ENCODE data around the gene MMP14. TPM values are rescaled to one million over a fixed set of nuclear protein-coding genes. Genes with fewer than 3 reads are reported as not detected.

Gene MMP14
- total and polyA plus RNA-seq, 9 of the 15 experiments (the other 6 are each of a cell fraction or from before 2014, with no cell fraction given), result 0.36 to 5.8 (median 1.3) TPM; not detected in 2

- TF ChIP-seq ZNF592 (IDR thresholded peaks at IDR 0.05) (peak; percentile 89), ZBTB49 (CRISPR knock-in tag; IDR thresholded peaks at IDR 0.05; ENCODE audit: borderline replicate concordance) (no peak), IRF2 (CRISPR knock-in tag; IDR thresholded peaks at IDR 0.05) (no peak), FOSL1 (tag; conservative IDR thresholded peaks at IDR 0.05) (no peak), RFX5 (IDR thresholded peaks at IDR 0.05; ENCODE audit: low read depth, low read length) (no peak), ZNF311 (CRISPR knock-in tag; IDR thresholded peaks at IDR 0.05) (no peak), ARID1B (IDR thresholded peaks at IDR 0.05) (peak; percentile 94), FOXM1 (IDR thresholded peaks at IDR 0.05; ENCODE audit: low read depth) (peak; percentile 78; the same call in 1 of the 2 replicates), FOXM1 (CRISPR knock-in tag; IDR thresholded peaks at IDR 0.05; ENCODE audit: low read depth) (no peak), ZNF583 (CRISPR knock-in tag; IDR thresholded peaks at IDR 0.05) (no peak), MAFF (IDR thresholded peaks at IDR 0.05; ENCODE audit: low read length) (no peak), ID3 (CRISPR knock-in tag; IDR thresholded peaks at IDR 0.05) (no peak), ID3 (tag; IDR thresholded peaks at IDR 0.05) (no peak; the same call in 1 of the 2 replicates), RAD21 (CRISPR knock-in tag; conservative IDR thresholded peaks at IDR 0.05 in 1 of 2, IDR thresholded peaks at IDR 0.05 in 1 of 2) (no peak), JUN (IDR thresholded peaks at IDR 0.05; ENCODE audit: borderline replicate concordance, low read depth, low read length) (no peak; the same call in 1 of the 2 replicates), JUN (CRISPR knock-in tag; IDR thresholded peaks at IDR 0.05; ENCODE audit: borderline replicate concordance) (no peak), TRIM24 (IDR thresholded peaks at IDR 0.05) (peak; percentile 93 to 95), KLF10 (CRISPR knock-in tag; IDR thresholded peaks at IDR 0.05) (no peak), SLC30A9 (CRISPR knock-in tag; IDR thresholded peaks at IDR 0.05) (no peak), E2F3 (CRISPR knock-in tag; IDR thresholded peaks at IDR 0.05) (no peak), ZNF12 (CRISPR knock-in tag; IDR thresholded peaks at IDR 0.05) (no peak), ZBTB26 (CRISPR knock-in tag; IDR thresholded peaks at IDR 0.05) (no peak), GABPB1 (CRISPR knock-in tag; IDR thresholded peaks at IDR 0.05) (no peak)
These were observed 61.0 kb downstream of the MMP14 start (continued) for GRCh38 chr14:22897357-22897756.

Data from K562 (cell line).